ENCODE results near the gene EPHA6.
"Not testable (repeated sequence)": the region's sequence is repeated elsewhere in the genome, so short reads cannot be mapped to it uniquely, and the experiment has no call there.

EPHA6 gene

GRCh38 chr3:96900031-96900430 lies 85.6 kb downstream of the EPHA6 start:
- in situ Hi-C loops (cut with HindIII; ENCODE audit: low sequenced_read_pairs), result no loop called here
- no peak overlapping the region for H3K4me3 ChIP-seq (ENCODE audit: low read depth, low read length)
- no peak for TF ChIP-seq CTCF (IDR thresholded peaks at IDR 0.05; ENCODE audit: low read depth, low read length, missing control alignments)
- no peak for DNase-seq (ENCODE audit: low read depth)

- DNase-seq (ENCODE audit: low read depth), result no peak
- in situ Hi-C loops (cut with HindIII; ENCODE audit: low sequenced_read_pairs), result no loop called here
- no peak for TF ChIP-seq CTCF (IDR thresholded peaks at IDR 0.05; ENCODE audit: low read depth, low read length, missing control alignments)
- no peak overlapping the region for H3K4me3 ChIP-seq (ENCODE audit: low read depth, low read length)
These were observed 86.2 kb downstream of the EPHA6 start for GRCh38 chr3:96900566-96900965.

- no peak for TF ChIP-seq CTCF (IDR thresholded peaks at IDR 0.05; ENCODE audit: low read depth, low read length, missing control alignments)
- no peak for DNase-seq (ENCODE audit: low read depth)
- in situ Hi-C loops (cut with HindIII; ENCODE audit: low sequenced_read_pairs), result no loop called here
- H3K4me3 ChIP-seq (ENCODE audit: low read depth, low read length), result no peak overlapping the region
These were observed 101.1 kb downstream of the EPHA6 start for GRCh38 chr3:96915445-96915844.

GRCh38 chr3:96931119-96931862 lies 116.9 kb downstream of the EPHA6 start:
- no peak for DNase-seq (ENCODE audit: low read depth)
- in situ Hi-C loops (cut with HindIII; ENCODE audit: low sequenced_read_pairs), result no loop called here
- no peak overlapping the region for H3K4me3 ChIP-seq (ENCODE audit: low read depth, low read length)
- TF ChIP-seq CTCF (IDR thresholded peaks at IDR 0.05; ENCODE audit: low read depth, low read length, missing control alignments), result no peak

GRCh38 chr3:96942131-96942530 lies 127.7 kb downstream of the EPHA6 start:
- H3K4me3 ChIP-seq (ENCODE audit: low read depth, low read length); in situ Hi-C loops (cut with HindIII; ENCODE audit: low sequenced_read_pairs); DNase-seq (ENCODE audit: low read depth): not testable (repeated sequence)

GRCh38 chr3:96958856-96959255 lies 144.5 kb downstream of the EPHA6 start:
- no peak for DNase-seq (ENCODE audit: low read depth)
- in situ Hi-C loops (cut with HindIII; ENCODE audit: low sequenced_read_pairs), result no loop called here
- TF ChIP-seq CTCF (IDR thresholded peaks at IDR 0.05; ENCODE audit: low read depth, low read length, missing control alignments), result no peak
- no peak overlapping the region for H3K4me3 ChIP-seq (ENCODE audit: low read depth, low read length)

- H3K4me3 ChIP-seq (ENCODE audit: low read depth, low read length), result no peak overlapping the region
- TF ChIP-seq CTCF (IDR thresholded peaks at IDR 0.05; ENCODE audit: low read depth, low read length, missing control alignments), result no peak
- in situ Hi-C loops (cut with HindIII; ENCODE audit: low sequenced_read_pairs), result no loop called here
These were observed 145.1 kb downstream of the EPHA6 start for GRCh38 chr3:96959474-96959873.

More at GRCh38 chr3:96959474-96959873, 145.1 kb downstream of the EPHA6 start:
- DNase-seq (ENCODE audit: low read depth), result no peak

All from astrocyte of the cerebellum (primary cell).